Activated T-cell treated with anti-CD3 and anti-CD28 coated beads for 1 hour (primary cell): ENCODE data around the gene ECI2.
"Not testable (repeated sequence)": the region's sequence is repeated elsewhere in the genome, so short reads cannot be mapped to it uniquely, and the experiment has no call there.

Experiments
- DNase-seq: peaks from one replicate; pipeline ENCODE4 v3.0.0-alpha.2; 2020; ENCODE audit warnings: low read depth

Gene ECI2

DNA sequence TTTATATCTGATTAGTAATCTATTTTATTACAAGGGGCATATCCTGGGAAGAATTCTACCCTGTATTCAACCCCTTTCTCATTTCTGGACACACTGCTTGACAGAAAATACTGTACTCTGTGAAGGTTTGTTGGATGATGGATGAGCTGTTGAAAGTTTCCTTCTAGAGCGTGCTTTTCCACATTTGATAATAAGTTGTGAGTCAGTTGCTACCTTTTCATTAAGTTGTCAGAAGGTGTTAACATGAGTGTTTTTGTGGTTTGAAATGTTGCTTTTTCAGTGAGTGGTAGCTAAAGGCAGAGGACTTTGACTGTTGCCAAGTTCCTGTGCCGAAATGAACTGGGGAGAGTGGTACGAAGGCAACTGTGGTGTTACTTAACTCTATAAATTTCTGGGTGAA lies 3.9 kb upstream of the ECI2 start:
- no peak for DNase-seq

DNA sequence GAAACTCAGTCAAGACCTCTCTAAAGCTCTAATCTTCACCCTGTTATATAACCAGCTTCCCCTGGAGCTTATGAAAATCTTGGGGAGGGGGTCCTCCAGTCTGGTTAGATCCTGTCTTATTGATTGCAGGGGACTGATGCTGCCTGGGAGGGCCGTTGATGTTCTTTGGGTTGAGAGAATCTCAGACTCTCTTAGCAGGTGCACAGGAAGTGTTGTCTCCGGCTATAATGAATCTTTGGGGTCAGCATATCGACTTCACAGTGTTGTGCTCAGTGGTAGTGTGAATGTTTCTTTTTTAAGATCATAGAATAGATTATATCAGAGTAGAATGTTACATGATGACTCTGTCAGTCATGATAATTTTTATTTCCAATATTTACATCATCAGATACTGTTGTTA lies 2.8 kb upstream of the ECI2 start:
- no peak for DNase-seq

DNA sequence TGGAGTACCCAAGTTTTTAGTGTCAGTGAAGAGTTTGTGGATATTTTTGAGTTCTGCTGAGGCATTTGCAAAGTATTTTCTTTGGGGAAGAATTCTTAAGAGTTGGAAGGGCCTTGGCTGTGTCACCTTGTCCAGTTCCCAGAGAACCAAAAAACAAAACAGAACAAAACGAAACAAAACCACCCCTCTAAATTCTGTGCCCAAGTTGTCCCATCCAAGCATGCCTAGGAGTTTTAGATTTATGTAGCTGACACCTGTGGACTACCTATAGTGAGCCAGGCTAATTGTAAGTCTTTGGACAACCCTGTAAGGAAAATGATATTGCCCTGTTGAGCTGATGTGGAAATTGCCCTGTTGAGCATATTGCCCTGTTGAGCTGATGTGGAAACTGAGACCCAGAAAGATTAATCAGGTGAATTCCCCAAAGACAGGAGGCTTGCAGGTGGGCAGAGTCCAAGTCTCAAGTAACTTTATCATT lies 1.0 kb upstream of the ECI2 start:
- DNase-seq: no peak

DNA sequence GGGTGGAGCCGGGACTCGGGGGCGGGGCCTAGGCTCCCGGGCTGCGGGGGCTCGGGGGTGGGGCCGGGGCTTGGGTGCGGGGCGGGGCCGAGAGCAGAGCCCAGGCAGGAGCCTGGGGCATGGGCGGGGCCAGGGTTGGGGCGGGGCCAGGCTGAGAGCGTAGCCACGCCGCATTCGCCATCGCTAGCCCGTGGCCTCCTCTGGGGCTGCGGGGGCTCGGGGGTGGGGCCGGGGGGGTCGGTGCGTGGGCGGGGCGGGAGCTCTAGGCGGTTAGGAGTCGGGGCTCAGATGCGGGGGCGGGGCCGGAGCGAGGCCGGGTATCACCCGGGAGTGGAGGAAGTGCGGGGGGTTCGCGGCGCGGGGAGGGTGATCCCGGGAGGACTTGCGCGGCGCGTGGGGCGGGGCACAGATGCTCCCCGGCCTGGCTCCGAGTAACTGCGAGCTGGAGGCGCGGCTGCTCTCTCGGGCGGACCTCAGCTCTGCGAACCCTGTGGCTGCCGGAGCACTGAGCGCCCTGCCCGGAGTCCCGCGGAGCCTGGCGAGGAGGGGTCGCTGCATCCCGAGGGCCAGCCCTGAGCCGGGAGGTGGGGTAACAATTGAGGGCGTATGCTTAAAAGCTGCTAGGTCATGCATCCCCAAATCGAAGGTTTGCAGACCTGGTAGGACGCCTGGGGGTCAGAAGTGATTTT lies 434 bp upstream of the ECI2 start:
- DNase-seq: peak; percentile 92

DNA sequence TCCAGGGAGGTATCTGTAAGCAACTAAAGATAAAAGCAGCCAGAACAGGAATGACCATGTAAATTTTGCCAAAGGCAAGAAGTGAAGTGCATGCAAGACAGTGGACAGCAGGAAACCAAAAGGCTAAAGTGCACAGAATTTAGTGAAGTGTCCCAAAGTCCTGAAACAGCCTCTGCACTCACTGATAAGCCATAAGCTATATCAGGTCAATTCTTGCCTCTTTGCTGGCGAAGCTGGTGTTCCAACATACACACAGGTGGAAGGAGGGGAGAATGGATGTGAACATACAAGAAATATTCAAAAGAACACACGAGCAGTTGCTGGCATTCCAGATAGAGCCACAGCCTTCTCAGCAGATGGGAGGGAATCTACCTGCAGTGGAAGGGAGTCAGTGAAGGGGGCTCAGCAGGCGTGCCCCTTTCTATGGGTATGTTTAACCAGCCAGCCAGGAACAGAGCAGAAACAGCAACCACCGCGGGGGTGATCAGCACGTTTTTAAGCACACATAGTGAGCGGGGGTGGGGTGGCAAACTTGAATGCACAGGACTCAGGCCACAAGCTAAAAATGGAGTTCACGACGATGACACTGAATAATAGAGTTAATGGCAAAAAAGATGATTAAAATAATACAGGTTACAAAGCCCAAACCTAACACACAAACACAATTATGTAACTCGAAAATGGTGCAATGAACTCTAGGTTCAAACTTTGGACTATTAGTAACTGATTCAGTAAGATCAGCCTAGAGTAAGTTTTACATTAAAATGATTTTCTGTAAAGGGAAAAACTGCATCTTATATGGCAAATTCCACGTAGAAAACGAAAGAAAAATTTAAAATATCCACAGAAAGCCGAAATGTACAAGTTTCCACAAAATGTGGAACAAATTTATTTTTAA lies 1.2 kb downstream of the ECI2 start:
- no peak for DNase-seq

DNA sequence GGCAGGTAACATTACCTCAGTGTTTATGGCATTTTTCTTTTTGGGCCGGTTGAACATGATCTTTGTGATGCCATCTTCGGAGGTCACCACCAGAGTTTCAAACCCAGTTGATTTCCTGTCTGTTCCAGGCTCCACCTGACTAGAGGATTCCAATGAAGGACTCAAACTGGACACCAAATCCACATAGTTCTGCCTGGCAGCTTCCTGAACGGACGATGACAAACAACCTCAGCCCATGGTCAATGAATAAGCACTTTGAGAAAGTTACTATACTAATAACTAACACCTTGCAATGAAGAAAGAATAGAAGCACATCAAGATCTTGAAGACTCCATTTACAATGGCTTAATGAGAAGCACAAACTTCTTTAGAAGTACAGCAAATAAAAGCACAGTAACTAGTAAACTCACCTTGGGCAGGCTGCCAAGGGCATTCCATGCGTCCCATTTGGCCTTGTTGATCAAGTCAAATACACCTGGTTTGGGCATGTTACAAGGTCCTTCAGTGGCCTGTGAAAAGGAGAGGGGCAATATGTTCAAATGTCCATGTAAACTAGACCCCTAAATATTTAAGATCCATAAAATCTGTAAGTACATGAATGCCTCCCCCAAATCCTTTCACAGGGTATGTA lies 4.9 kb downstream of the ECI2 start:
- no peak for DNase-seq

DNA sequence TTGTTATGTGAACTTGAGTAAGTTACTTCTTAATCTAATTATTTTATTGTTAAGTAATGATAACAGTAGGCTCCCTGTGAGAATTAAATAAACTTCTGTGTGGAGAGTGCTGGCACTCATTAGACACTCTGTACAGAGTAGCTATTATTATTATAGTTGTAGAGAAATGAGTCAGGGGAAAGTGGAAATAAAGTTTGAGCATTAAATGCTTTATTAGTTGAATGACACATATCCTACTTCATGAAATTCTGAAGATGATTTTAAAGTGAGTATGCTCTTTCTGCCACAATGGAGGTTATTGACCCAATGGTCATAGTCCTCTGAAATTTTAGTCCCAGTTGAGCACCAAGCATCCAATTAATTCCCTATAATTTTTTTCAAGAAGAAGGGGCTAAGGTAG lies 5.9 kb downstream of the ECI2 start:
- no peak for DNase-seq

DNA sequence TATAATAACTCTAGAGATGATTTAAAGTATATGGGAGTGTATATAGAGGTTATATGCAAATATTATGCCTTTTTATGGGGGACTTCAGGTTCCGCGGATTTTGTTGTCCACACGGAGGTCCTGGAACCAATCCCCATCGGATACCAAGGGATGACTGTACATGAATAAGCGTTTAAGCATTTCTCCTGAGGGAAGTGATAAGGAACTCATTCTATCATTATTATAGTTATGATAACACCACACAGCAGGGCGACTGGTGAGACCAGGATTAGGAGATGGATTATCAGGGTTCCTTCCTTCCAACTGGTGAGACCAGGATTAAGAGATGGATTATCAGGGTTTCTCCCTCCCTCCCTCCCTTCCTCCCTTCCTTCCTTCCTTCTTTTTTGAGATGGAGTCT lies 6.6 kb downstream of the ECI2 start:
- no peak for DNase-seq

DNA sequence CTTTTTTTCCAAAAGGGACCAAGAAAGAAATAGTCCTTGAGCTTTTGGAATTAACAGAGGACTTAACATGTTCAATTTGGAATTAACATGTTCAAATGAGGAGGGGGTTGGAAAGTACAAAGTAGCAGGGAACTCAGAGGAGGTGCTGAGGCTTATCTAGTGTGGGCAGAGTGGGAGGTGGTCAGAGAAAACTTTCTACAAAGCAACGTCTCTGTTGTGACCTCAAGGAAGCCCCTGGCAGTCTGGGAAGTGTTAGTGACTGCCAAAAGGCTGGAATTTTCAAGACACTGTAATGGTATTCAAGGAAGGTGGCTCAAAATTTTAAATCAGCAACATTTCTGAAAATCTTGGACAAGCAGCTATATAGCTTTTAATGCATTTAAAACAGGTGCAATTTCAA lies 7.3 kb downstream of the ECI2 start:
- no peak for DNase-seq

DNA sequence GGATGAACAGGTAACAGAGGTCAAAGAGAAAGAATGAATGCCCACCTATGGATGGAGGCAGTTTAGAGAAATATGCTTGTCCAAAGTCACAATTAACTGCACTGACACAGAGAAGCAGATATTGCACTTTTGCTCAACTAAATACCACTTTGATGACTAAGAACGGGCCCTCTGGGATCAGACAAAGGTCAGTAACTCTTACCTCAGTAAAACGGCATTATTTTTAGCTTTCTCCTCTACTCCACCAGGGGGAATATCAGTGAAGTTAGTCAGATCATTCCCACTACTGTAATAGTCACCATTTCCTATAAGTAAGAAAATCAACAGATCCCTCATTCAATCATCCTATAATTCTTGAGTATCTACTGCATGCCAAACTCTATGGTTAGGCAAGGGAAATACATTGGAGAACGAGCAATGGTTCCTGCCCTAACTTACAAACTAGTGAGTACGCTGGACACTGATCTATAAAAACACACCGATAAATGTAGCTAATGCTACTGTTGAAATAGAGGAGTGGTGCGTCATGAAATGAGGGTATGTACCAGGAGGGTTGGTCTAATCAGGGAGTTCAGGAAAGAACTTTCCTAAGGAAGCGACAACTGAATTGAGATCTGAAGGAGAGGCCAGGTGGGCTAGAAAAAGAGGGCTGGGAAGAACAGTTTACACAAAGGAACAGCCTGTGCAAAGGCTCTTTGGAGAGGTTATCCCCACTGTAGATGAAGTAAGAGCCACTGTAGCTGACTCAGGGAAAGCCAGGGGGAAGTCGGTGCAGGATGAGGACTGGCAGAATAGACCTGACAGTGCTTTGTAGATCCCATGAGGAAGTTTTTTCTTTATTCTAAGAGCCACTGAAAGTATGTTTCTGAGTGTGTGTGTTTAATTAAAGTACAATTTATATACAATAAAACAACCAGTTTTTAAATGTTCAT lies 9.2 kb downstream of the ECI2 start:
- no peak for DNase-seq

DNA sequence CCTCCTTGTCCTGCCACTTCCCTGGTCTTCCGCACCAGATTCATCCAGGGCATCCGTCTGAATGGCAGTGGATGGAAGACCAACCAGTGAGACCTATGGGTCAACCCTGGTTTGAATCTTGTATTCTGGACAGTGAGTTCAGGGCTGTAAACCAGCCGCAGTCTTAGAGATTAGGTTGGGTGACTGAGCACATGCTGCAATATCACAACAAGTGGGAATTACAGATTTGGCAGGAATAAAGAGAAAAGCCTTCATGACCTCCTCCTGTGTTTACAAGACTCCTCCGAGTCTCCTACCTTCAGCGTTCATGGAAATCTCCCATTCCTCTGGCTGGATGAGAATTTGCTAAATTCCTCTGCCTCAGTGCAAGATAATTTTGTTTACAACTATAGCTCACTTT lies 9.9 kb downstream of the ECI2 start:
- no peak for DNase-seq

DNA sequence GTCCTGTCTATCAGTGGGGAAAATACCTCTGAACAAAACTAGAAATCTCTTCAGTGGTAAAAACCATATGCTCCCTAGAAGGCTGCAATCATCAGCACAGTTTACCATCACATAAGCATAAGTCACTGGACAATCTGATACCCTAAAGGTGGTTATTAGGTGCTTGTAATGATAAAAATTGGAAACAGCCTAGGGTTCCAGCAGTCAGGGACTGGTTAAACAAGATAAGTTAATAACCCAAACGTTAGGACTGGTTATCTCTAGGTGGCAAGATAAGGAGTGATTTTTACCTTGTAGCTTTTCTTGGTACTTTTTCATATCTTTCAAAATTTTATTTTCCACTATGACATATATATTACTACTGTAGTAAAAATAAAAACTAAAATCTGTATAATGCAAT lies 11.0 kb downstream of the ECI2 start:
- DNase-seq: no peak

DNA sequence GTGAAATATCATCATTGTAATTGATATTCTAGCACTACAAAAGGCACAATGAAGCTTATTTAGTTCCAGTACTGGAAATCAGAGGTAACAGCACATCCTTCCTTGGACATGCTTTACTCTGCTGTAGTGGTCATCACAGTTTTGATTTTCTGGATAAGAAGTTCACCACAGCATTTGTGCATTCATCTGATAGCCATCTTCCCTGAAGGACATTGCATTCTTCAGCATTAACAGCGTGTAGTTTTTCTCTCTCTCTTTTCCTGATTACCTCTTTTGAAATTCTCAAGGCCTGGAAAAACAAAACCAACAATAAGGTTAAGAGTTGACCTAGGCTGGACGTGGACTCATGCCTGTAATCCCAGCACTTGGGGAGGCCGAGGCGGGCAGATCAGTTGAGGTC lies 19.6 kb downstream of the ECI2 start:
- no peak for DNase-seq

DNA sequence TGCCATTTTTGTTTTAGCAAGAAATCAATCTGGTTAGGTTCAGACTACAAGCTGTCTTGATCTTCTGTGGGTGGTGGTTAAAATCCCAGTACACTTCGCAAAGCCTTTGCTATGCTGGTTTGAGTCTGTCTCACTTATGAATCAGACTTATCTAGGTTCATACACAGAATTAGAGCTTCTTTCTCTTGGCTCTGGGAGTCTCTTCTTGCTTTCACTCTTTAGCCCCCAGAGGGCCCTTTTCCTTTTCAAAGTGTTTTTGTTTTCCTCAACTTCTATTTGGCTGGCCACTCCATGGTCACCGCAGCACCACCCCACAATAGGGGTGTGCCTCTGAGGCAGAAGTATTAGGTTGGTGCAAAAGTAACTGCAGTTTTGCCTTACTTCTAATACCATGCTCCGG lies 21.3 kb downstream of the ECI2 start:
- DNase-seq: no peak

DNA sequence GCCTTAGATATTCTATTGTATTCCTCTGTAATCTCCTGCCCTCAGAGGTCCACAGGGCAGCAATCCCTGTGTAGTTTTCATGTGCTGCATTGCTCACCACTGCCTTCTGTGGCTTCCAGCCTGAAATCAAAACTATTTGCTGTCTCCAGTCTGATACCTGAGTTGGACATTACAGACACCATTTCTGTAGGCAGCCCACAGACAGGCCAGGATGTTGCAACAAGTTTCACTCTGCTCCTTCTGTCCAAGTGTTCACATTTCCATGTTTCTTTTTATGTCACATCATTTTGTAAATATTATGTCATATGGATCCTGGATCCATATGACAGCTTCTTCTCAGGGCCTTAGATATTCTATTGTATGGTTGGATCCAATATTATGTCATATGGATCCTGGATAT lies 21.7 kb downstream of the ECI2 start:
- no peak for DNase-seq

DNA sequence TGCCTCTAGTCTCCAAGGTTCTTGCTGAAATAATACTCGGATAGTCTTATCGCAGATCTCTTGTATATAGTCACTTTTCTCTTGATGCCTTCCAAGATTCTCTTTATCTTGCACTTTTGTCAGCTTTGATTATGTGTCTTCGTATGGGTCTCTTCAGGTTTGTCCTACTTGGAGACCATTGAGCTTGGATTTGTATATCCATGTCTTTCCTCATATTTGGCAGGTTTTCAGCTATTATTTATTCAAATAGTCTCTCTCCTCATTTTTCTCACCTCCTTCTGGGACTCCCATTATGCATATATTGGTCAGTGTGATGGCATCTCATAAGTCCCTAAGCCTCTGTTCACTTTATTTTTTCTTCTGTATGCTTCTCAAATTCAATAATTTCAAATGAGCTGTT lies 23.0 kb downstream of the ECI2 start:
- no peak for DNase-seq

DNA sequence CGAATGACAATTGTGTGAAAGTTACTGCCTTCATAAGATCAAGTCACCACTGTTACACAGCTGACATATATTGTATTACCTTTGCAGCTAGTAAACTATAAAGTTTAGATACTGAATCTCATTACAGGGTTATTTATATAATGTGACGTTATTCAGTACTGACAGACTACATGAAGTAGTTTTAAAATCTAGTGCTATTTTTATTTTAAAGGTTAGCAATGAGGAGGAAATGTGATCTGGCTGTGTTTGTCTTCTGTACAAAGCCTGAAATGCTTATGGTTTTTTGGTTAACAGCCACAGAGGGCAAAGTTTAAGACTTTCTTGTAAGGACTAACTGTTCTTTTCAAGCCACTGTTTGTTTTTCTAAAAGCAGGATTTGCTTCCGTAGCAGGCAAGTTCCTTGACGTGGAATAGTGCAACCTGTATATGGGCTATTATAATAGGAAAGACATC lies 26.0 kb downstream of the ECI2 start:
- DNase-seq: not testable (repeated sequence)

DNA sequence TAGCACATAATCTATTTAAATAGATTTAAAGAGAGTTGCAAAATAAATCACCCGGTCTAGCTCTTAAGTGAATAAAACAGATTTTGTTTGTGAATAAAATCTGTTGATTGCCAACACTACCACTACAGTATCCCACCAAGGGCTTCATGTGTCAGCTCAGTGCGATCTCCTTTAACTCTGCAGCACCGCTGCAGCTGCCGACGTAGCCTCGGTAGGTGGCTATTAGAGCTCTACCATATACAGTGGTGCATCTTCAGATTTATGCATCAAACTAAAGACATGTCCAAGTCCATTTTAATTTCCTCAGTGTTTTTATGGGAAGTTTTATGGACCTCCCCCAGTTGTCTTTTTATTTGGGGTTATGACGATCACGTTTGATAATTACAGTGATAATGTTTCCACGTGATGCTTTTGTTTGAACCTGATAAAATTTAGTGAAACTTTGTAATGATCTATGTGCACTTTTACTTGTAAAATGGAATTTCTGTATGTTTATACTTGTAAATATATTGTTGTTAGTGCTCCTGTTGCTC lies 26.7 kb downstream of the ECI2 start:
- no peak for DNase-seq

DNA sequence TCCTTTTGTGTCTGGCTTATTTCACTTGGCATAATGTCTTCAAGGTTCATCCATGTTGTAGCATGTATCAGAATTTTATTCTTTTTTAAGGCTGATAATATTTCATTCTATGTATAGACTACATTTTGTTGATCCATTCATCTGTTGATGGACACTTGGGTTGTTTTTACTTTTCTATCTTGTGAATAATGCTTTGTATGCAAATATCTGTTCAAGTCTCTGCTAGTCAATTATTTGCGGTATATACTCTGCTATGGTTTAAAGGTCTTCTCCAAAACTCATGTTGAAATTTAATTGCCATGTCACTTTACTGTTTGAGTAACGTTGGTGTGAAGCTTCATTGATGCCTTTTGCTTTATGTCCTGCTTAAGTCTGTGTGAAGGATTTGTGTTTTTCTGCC lies 27.5 kb downstream of the ECI2 start:
- DNase-seq: no peak

DNA sequence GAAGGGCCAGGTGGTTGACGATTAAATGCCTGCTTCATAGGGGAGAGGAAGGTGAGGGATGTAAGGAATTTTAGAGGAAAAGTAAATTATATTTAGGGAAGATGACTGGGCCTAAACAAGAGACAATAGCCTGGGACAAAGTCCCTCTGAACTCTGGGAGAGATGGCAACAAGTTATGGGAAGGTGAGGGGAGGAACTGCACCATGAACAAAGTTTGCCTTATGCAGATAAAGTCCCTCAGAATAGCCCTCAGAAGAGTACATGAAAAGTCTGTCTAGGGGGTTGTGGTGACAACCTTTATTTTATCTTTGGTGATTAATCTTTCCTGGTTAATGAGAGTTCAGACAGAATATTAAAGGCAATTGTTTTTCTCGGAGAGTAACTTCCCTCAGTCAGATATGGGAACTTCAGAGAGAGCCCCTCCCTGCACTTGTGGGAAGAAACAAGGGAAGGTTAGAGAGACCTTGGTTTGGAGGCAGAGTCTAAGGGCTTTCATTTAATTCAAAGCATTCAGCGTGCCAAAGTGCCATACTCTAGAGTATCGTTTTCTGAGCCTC lies 29.3 kb downstream of the ECI2 start:
- DNase-seq: no peak

DNA sequence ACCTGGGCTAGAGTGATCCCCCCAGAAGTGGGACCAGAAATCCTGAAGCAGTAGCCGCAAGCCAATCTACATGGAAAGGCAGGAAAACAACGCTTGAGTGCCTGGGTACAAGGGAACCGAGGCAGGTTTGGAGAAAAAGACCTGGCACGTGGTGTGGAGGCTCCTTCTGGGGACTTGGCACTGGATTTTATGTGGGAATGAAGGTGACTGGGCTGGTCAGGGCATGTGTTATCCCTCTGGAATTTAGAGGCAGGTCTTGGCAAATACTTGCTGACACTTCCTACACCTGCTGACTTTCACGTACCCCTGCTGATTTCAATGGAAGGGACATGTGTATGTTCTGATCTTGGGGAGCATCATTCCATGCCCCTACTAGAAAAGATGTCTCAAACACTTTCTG lies 31.4 kb downstream of the ECI2 start:
- DNase-seq: no peak
